BE2C (cell line): ENCODE data around the gene AIF1.

ENCODE experiments used
- DNase-seq: peaks from one replicate; pipeline ENCODE4 v3.0.0-alpha.2; 2020
- H3K27me3 ChIP-seq: fragments of 250-450 bp; sonication (Bioruptor Pico); 2 replicates; pipeline ENCODE4 v1.5.1; 2020; ENCODE audit warnings: mild to moderate bottlenecking
- H3K36me3 ChIP-seq: fragments of 250-450 bp; sonication (Bioruptor Pico); 2 replicates; pipeline ENCODE4 v1.5.1; 2020; ENCODE audit warnings: mild to moderate bottlenecking
- H3K4me1 ChIP-seq: fragments of 250-450 bp; sonication (Bioruptor Pico); 2 replicates; pipeline ENCODE4 v1.5.1; 2020
- H3K4me3 ChIP-seq: 2 replicates; pipeline ENCODE4 v1.5.1; 2011; ENCODE audit warnings: low read depth, low read length
- H3K9me3 ChIP-seq: fragments of 250-450 bp; sonication (Bioruptor Pico); 2 replicates; pipeline ENCODE4 v1.5.1; 2020
- TF ChIP-seq, protein P1 (sequence below): IDR thresholded peaks from 2 replicates; pipeline ENCODE4 v1.5.1; 2012; ENCODE audit warnings: mild to moderate bottlenecking, low read depth, low read length

Gene AIF1

DNA sequence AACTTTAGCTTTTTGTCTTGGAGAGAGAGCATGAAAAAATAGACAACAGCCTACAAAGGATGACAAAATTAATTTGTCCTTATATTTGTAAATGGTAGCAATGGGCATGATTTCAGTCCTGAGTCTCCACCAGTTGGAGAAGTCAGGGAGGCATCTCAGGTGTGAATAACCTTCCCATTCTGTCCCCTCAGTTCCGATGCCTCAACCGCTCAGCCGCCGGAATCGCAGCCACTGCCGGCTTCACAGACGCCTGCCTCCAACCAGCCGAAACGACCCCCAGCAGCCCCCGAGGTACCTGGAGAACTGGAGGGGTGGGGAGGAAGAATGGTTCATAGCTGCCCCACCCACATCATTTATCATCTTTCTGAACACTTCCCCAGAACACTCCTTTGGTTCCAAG, 9.0 kb downstream of the AIF1 start:
- DNase-seq: no peak
- peaks cover 73% of the 10 kb centered on the region for H3K36me3 ChIP-seq
- no peak overlapping the region for H3K4me3 ChIP-seq
- TF ChIP-seq, protein P1, sequence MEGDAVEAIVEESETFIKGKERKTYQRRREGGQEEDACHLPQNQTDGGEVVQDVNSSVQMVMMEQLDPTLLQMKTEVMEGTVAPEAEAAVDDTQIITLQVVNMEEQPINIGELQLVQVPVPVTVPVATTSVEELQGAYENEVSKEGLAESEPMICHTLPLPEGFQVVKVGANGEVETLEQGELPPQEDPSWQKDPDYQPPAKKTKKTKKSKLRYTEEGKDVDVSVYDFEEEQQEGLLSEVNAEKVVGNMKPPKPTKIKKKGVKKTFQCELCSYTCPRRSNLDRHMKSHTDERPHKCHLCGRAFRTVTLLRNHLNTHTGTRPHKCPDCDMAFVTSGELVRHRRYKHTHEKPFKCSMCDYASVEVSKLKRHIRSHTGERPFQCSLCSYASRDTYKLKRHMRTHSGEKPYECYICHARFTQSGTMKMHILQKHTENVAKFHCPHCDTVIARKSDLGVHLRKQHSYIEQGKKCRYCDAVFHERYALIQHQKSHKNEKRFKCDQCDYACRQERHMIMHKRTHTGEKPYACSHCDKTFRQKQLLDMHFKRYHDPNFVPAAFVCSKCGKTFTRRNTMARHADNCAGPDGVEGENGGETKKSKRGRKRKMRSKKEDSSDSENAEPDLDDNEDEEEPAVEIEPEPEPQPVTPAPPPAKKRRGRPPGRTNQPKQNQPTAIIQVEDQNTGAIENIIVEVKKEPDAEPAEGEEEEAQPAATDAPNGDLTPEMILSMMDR: no peak
- no peaks in the 10 kb centered on the region for H3K4me1 ChIP-seq
- H3K27me3 ChIP-seq: no peaks in the 10 kb centered on the region
- no peaks in the 10 kb centered on the region for H3K9me3 ChIP-seq

DNA sequence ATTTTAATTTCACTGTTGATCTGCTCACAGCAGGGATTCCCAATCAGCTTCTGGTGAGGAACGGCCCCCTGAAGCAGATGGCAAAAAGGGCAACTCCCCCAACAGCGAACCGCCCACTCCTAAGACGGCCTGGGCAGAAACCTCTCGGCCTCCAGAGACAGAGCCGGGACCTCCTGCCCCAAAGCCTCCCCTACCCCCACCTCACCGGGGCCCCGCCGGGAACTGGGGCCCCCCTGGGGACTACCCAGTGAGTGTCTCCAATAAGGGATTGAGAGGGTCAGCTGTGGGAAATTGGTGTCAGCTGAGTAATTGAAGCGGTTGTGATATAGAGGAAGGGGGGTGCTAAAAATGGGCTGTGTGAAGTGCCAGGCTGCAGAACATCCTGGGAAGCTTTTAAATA, 11.9 kb downstream of the AIF1 start:
- H3K36me3 ChIP-seq: peaks cover 97% of the 10 kb centered on the region
- TF ChIP-seq, protein P1: no peak
- H3K9me3 ChIP-seq: no peaks in the 10 kb centered on the region
- H3K4me3 ChIP-seq: no peak overlapping the region
- no peaks in the 10 kb centered on the region for H3K4me1 ChIP-seq
- no peak for DNase-seq
- H3K27me3 ChIP-seq: no peaks in the 10 kb centered on the region

DNA sequence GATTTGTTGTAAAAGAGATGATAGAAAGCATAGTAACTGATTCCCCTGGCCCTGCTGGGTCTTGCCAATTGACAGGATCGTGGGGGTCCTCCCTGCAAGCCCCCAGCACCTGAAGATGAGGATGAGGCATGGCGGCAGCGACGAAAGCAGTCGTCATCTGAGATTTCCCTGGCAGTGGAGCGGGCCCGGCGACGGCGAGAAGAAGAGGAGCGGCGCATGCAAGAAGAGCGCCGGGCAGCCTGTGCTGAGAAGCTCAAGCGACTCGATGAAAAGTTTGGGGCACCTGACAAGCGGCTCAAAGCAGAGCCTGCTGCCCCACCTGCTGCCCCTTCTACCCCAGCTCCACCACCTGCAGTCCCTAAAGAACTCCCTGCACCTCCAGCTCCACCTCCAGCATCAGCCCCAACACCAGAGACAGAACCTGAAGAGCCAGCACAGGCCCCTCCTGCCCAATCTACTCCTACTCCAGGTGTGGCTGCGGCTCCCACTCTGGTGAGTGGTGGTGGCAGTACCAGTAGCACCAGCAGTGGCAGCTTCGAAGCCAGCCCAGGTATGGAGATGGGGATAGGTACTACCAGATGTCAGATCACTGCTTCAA, 12.8 kb downstream of the AIF1 start:
- Histone ChIP-seq H3K9me3 (no peaks in the 10 kb centered on the region), H3K36me3 (peaks cover 98% of the 10 kb centered on the region), H3K27me3 (no peaks in the 10 kb centered on the region), H3K4me1 (no peaks in the 10 kb centered on the region), H3K4me3 (no peak overlapping the region)
- no peak for DNase-seq
- TF ChIP-seq, protein P1: no peak

DNA sequence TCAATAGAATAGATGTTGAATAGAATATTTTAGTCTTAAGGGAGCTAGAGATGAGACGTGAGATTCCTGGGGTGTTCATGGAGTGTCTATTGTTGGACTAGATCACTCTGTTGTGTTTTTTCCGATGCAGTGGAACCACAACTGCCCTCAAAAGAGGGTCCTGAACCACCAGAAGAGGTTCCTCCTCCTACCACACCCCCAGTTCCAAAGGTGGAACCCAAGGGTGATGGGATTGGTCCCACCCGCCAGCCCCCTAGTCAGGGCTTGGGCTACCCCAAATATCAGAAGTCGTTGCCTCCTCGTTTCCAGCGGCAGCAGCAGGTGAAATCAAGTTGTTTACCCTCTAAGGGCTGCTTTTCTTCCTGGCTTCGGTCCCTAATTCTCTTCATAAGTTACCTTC, 14.0 kb downstream of the AIF1 start:
- Histone ChIP-seq H3K4me3 (no peak overlapping the region), H3K36me3 (peaks cover 100% of the 10 kb centered on the region), H3K4me1 (no peaks in the 10 kb centered on the region), H3K27me3 (no peaks in the 10 kb centered on the region), H3K9me3 (no peaks in the 10 kb centered on the region)
- no peak for DNase-seq
- TF ChIP-seq, protein P1: no peak

DNA sequence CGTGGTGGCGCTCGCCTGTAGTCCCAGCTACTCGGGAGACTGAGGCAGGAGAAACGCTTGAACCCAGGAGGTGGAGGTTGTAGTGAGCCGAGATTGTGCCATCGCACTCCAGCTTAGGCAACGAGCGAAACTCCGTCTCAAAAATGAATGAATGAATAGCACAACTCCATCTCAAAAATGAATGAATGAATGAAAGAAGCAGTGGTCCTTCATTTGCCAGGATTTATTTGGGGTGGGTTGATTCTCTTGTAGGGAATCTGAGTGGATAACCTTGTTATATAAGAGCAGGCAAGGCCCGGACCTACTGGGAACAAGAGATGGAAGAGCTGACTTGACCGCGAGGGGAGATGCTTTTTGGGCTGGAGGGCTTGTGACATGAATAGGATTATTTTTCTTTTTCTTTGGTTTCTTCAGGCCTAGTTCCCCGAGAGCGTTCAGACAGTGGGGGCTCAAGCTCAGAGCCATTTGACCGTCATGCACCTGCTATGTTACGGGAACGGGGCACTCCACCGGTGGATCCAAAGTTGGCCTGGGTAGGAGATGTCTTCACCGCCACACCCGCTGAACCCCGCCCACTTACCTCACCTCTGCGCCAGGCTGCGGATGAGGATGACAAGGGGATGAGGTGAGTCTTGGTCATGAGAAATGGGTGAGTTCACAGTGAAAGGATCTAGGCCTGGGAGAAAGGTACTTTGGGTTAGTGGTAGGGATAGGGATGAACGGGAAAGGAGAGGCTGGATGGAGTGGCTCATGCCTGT, 15.3 kb downstream of the AIF1 start:
- Histone ChIP-seq H3K4me1 (no peaks in the 10 kb centered on the region), H3K27me3 (no peaks in the 10 kb centered on the region), H3K36me3 (peaks cover 100% of the 10 kb centered on the region), H3K4me3 (no peak overlapping the region), H3K9me3 (no peaks in the 10 kb centered on the region)
- DNase-seq: no peak
- TF ChIP-seq, protein P1: no peak

DNA sequence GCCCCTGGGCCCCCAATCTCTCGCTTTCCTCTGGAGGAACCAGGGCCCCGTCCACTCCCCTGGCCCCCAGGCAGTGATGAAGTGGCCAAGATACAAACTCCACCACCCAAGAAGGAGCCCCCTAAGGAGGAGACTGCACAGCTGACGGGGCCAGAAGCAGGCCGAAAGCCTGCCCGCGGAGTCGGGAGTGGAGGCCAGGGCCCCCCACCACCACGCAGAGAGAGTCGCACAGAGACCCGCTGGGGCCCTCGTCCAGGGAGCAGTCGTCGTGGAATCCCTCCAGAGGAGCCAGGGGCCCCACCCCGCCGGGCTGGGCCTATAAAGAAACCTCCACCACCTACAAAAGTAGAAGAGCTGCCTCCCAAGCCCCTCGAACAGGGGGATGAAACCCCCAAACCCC, 16.2 kb downstream of the AIF1 start:
- Histone ChIP-seq H3K4me3 (no peak overlapping the region), H3K4me1 (no peaks in the 10 kb centered on the region), H3K9me3 (no peaks in the 10 kb centered on the region), H3K27me3 (no peaks in the 10 kb centered on the region), H3K36me3 (peaks cover 100% of the 10 kb centered on the region)
- DNase-seq: no peak
- TF ChIP-seq, protein P1: no peak
